ENCODE results near the gene LTBP2.

Gene LTBP2

DNA sequence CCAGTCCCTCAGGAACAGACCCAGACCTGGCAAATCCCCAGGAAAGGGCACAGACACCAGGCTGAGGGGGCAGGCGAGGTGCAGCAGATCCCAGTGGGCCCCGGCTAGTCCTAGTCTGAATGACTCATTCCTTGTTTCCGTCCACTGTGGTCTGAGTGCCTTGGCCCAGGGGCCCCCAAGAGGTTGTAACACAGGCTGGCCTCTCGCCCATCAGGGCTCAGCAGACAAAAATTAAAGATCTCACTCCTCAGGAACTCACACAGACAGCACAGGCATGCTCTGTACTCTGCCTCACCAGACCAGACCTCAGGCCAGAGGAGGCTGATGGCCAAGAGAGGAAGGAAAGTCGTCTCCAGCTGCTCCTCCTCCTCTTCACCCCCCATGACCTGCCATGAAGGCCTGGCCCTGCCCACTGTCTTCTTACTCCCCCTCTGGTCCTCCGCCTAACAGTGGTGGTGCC, 7.7 kb upstream of the LTBP2 start:
- peaks cover 73% of the 10 kb centered on the region for H3K4me1 ChIP-seq (ENCODE audit: control insufficient read depth, insufficient read depth, low read length)
- no peaks in the 10 kb centered on the region for H3K27me3 ChIP-seq (replicated peaks; ENCODE audit: control insufficient read depth, insufficient read depth, low read length)
- DNase-seq (ENCODE audit: low read depth) = peak; percentile 97

DNA sequence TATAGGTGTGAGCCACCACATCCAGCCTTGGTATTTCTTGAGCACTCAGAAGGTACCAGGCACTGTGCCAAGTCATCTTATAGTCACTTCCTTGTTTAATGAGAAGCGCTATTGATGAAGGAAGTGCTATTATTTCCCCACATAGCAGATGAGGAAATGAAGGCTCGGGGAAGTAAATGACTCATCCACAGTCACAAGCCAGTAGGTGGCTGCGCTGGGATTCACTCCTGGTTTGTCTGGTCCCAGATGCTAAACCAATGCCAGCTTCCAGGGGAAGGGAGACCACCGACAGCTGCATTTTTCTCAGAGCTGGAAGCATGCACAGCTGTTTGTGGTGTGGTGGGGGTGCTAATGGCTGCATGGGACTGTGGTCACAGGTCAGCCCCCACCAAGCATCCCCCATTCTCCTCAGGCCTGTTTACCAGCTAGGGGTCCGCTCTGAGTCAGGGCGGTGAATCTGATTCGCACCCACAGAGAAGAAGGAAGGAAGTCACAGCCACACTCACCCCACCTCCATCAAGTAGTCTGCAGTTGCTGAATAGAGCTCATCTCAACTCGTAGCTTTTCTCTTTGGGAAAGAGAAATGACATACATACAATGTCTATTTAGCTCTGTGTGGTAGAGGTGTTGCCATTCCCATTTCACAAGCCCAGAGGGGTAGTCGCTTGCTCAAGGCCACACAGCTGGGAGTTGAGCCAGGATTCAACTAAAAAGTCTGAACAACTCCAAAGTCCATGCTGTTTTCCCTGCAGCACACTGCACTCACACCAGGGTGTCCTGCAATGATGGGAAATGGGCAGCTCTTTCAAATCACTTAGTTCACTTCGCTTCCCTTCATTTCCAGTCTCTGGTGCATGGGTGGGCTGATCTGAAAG, 6.3 kb upstream of the LTBP2 start:
- no peaks in the 10 kb centered on the region for H3K36me3 ChIP-seq (ENCODE audit: control insufficient read depth, insufficient read depth, low read length, severe bottlenecking)
- no peaks in the 10 kb centered on the region for H3K27me3 ChIP-seq (replicated peaks; ENCODE audit: control insufficient read depth, insufficient read depth, low read length)
- DNase-seq (ENCODE audit: low read depth) = peak; percentile 72
- H3K4me3 ChIP-seq (ENCODE audit: low read length) = peak overlapping the region; percentile 41
- no peaks in the 10 kb centered on the region for H3K9me3 ChIP-seq (ENCODE audit: control insufficient read depth, low read length)
- peak overlapping the region; percentile 70 for H3K9ac ChIP-seq (ENCODE audit: low read length)
- peaks cover 74% of the 10 kb centered on the region for H3K4me1 ChIP-seq (ENCODE audit: control insufficient read depth, insufficient read depth, low read length)

More for the DNA sequence above, 7.7 kb upstream of the LTBP2 start:
- Histone ChIP-seq H3K36me3 (ENCODE audit: control insufficient read depth, insufficient read depth, low read length, severe bottlenecking) (no peaks in the 10 kb centered on the region), H3K9me3 (ENCODE audit: control insufficient read depth, low read length) (no peaks in the 10 kb centered on the region), H3K4me3 (ENCODE audit: low read length) (peak overlapping the region; percentile 12), H3K9ac (ENCODE audit: low read length) (peak overlapping the region; percentile 70)

DNA sequence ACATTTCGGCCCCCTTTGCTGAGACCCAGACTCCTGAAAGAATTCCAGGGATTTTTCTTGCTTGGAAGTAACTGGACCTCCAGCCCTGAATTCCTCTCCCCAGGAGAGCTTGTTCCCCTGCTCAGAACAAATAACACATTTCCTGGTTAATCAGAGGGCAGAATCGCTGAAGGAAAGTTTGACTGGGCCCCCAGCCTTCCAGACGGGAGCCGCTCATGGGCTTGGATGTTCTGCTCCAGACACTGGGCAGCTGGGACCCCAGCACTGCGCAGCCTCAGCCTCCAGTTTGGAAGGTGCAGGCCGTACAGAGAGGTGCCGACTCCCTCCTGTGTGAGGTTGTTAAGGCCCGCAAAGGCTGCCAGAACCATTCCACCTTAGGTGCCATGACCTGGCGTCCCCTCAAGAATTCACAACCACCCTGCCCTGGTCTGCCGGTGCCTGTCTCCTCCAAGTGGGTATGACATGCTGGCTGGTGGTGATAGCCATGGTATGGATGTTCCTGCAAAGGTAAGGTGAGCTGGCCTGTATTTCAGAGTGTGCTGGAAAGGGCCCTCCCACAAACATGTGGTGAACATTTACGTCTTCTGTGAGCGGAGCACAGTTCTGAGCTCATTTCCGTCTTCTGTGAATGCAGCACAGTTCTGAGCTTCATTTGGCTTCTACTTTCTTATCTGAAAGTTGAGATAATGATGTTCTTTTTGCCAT, 5.1 kb upstream of the LTBP2 start:
- H3K9ac ChIP-seq (ENCODE audit: low read length) = peak overlapping the region; percentile 65
- H3K4me3 ChIP-seq (ENCODE audit: low read length) = no peak overlapping the region
- no peaks in the 10 kb centered on the region for H3K36me3 ChIP-seq (ENCODE audit: control insufficient read depth, insufficient read depth, low read length, severe bottlenecking)
- peak; percentile 40 for DNase-seq (ENCODE audit: low read depth)
- H3K9me3 ChIP-seq (ENCODE audit: control insufficient read depth, low read length) = no peaks in the 10 kb centered on the region
- H3K4me1 ChIP-seq (ENCODE audit: control insufficient read depth, insufficient read depth, low read length) = peaks cover 74% of the 10 kb centered on the region
- no peaks in the 10 kb centered on the region for H3K27me3 ChIP-seq (replicated peaks; ENCODE audit: control insufficient read depth, insufficient read depth, low read length)

DNA sequence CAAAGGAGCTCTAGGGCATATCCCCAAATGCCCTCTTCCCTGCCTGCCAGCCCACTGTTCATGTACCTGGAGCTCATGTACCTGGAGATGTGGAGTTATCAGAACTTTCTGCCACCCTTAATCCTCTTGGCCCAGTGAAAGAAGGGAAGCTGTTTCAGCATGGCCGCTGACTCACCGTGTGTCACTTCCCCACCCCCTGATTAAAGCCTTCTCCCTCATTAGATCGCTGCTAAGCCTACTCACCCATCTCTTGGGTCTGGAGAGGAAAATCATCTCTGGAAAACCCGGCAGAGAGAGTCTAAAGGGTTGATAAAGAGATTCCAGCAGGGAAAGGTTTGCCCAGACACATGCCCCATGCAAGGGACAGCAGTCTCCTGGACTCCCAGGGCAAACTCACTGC, 4.5 kb upstream of the LTBP2 start:
- Histone ChIP-seq H3K27me3 (replicated peaks; ENCODE audit: control insufficient read depth, insufficient read depth, low read length) (no peaks in the 10 kb centered on the region), H3K9ac (ENCODE audit: low read length) (peak overlapping the region; percentile 65), H3K4me3 (ENCODE audit: low read length) (peak overlapping the region; percentile 44), H3K9me3 (ENCODE audit: control insufficient read depth, low read length) (no peaks in the 10 kb centered on the region), H3K4me1 (ENCODE audit: control insufficient read depth, insufficient read depth, low read length) (peaks cover 69% of the 10 kb centered on the region), H3K36me3 (ENCODE audit: control insufficient read depth, insufficient read depth, low read length, severe bottlenecking) (no peaks in the 10 kb centered on the region)
- DNase-seq (ENCODE audit: low read depth) = peak; percentile 77

DNA sequence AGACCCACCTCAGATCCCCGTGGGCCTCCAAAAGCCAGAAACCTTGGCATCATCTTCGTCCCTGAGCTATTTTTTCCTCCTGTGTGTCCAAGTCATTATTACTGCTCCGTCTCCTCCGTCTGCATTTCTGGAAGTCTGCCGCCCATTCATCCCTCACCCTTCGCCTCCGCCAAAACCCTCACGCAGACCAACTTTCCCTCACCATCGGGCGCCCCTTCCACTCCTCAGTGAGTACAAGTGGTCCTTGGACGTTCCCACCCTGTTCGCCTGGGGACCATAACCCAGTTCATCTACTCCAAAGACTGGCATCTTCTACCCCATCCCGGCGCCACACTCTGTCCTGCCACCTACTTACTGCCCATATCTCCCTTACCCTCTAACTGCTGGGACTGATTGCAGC, 3.7 kb upstream of the LTBP2 start:
- Histone ChIP-seq H3K9me3 (ENCODE audit: control insufficient read depth, low read length) (no peaks in the 10 kb centered on the region), H3K9ac (ENCODE audit: low read length) (no peak overlapping the region), H3K4me1 (ENCODE audit: control insufficient read depth, insufficient read depth, low read length) (peaks cover 61% of the 10 kb centered on the region), H3K36me3 (ENCODE audit: control insufficient read depth, insufficient read depth, low read length, severe bottlenecking) (no peaks in the 10 kb centered on the region), H3K27me3 (replicated peaks; ENCODE audit: control insufficient read depth, insufficient read depth, low read length) (no peaks in the 10 kb centered on the region), H3K4me3 (ENCODE audit: low read length) (no peak overlapping the region)
- DNase-seq (ENCODE audit: low read depth) = no peak

DNA sequence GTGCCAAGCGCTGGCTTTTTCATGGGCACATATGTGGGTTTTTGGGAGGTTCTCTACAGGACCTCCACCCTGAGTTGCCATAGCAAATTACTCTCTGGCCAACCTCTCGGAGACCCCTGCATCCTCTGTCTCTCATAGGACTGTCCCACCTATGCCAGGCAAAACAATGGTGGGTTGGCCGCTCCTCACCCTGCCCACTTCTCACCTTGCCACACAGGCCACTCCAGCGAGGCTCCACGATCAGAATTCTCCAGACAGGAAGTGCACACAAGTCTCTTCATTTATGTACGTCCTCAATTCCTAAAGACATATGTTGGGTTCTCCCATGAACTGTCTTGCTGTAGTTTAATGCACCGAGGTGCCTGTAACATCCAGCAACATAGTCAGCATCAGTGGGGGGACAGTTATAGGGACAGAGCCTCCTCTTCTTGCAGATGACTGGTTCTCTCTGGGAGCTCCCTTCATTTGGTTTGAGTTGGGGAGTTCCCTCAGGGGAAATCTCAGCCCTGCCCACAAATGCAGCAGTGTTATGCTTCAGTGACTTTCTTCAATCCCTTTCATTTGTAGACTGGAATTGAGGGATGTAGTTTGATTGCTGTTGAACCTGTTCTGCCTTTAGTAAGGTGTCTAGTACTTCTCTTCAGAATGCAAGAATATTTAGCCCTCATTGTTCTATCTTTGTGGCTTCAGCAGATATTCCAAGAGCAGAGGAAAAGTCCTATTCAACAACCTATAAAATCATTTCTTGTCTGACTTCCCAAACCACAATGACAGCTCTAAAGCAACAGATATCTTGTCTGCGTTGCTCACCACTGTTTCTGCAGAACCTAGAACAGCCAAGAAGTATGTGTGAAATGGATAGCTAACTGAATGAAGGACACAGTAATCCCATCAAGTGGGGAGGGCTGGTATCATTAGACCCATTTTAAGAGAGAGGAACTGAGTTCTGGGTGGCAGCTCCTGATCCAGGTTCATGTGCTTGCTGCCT, 2.8 kb upstream of the LTBP2 start:
- peaks cover 58% of the 10 kb centered on the region for H3K4me1 ChIP-seq (ENCODE audit: control insufficient read depth, insufficient read depth, low read length)
- DNase-seq (ENCODE audit: low read depth) = peak; percentile 52
- no peaks in the 10 kb centered on the region for H3K27me3 ChIP-seq (replicated peaks; ENCODE audit: control insufficient read depth, insufficient read depth, low read length)
- H3K36me3 ChIP-seq (ENCODE audit: control insufficient read depth, insufficient read depth, low read length, severe bottlenecking) = no peaks in the 10 kb centered on the region
- H3K9ac ChIP-seq (ENCODE audit: low read length) = no peak overlapping the region
- no peaks in the 10 kb centered on the region for H3K9me3 ChIP-seq (ENCODE audit: control insufficient read depth, low read length)
- no peak overlapping the region for H3K4me3 ChIP-seq (ENCODE audit: low read length)

DNA sequence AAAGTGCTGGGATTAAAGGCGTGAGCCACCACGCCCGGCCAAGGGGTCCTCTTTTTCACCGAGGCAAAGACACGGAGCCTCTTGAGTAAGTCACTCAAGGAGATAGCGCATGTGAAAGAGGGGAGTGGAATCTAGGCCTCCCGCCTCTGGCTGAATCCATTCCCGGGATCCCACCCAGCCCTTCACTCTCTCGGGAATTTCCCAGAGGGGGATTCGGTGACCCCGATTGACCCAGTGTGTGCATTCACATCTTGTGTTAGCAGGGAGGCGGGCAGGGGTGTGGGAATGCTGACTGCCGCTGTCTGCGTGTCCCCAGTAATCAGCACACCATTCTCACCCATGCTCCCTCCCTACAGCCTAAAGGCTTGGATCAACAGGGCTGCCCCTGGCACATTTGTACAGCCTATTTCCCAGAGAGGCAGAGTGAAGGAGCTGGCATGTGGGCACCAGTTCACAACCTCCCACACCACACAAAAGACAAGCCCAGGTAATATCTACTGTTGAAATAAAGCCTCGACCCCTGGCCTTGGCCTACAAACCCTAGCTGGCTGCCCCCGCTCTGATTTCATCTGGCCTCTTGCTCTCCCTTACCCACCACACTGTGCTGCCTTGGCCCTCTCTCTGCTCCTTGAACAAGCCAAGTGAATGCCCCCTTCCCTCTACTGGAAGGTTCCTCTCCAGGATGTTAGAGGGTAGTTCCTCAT, 1.3 kb upstream of the LTBP2 start:
- Histone ChIP-seq H3K27me3 (replicated peaks; ENCODE audit: control insufficient read depth, insufficient read depth, low read length) (no peaks in the 10 kb centered on the region), H3K36me3 (ENCODE audit: control insufficient read depth, insufficient read depth, low read length, severe bottlenecking) (no peaks in the 10 kb centered on the region), H3K4me3 (ENCODE audit: low read length) (no peak overlapping the region), H3K4me1 (ENCODE audit: control insufficient read depth, insufficient read depth, low read length) (peaks cover 51% of the 10 kb centered on the region), H3K9me3 (ENCODE audit: control insufficient read depth, low read length) (no peaks in the 10 kb centered on the region), H3K9ac (ENCODE audit: low read length) (peak overlapping the region; percentile 4)
- DNase-seq (ENCODE audit: low read depth) = no peak

DNA sequence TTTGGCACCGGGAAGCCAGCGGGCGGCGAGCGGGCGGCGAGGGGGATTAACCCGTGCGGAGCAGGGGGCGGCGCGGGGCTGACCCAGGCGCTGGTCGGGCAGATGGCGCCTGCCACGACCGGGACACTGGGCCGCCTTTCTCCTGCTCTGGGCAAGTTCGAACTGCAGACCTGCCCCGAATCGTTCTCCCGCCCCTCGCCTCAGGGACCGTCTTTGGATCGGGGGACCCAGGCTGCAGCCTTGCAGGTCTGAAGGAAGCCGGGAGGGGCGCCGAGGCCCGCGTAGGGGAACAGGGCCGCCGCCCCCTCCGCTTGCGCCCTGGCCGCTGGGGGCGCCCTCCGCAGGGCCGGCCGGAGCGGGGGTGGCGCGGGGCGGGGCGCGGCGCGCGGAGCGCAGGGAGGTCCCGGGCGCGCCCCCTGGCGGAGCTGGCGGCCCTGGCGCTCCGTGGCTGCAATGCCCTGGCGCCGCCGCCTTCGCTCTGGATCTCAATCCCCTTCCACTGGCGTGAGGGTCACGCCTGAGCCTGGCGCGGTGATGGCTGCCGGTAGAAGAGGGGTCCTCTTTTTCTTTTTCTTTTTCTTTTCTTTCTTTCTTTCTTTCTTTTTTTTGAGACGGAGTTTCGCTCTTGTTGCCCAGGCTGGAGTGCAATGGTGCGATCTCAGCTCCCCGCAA, 449 bp upstream of the LTBP2 start:
- DNase-seq (ENCODE audit: low read depth) = peak; percentile 94
- peak overlapping the region; percentile 83 for H3K4me3 ChIP-seq (ENCODE audit: low read length)
- no peaks in the 10 kb centered on the region for H3K27me3 ChIP-seq (replicated peaks; ENCODE audit: control insufficient read depth, insufficient read depth, low read length)
- H3K36me3 ChIP-seq (ENCODE audit: control insufficient read depth, insufficient read depth, low read length, severe bottlenecking) = no peaks in the 10 kb centered on the region
- H3K4me1 ChIP-seq (ENCODE audit: control insufficient read depth, insufficient read depth, low read length) = peaks cover 44% of the 10 kb centered on the region
- H3K9me3 ChIP-seq (ENCODE audit: control insufficient read depth, low read length) = no peaks in the 10 kb centered on the region
- peak overlapping the region; percentile 85 for H3K9ac ChIP-seq (ENCODE audit: low read length)

DNA sequence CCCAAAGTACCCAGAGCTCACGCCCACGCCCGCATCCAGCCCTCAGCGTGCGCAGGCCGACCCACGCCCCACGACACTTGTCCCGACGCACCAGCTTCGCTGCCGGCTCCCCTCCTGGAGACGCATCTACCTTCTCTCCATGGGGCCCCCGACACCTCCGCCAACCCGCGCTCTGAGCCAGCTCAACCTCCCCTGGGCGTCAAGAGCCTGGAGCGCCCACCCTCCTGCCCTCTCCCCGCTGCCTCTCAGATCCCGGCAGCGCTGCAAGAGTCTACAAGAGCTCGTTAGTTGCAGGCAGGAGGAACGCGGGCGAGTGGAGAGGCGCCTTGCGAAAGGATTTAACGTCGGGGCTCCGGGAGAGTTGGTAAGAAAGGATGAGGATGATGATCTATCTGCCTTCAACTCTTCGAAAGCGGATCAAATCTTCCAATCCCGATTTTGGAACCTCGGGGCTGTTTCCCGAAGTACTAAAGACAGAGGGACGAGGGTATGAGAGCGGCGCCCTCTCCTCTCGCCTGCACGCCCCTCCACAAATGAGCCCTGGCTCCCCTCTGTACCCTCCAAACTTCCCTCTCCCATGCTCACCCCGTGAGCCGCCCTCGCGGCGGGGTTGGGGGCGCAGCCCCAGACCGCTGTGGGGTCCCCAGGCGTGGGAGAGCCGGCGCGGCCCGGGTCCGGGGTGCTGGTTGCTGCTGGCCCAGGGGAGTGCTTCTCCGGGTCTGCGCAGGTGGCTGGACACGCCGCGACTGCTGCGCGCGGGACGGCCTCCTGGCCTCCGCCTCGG, 979 bp downstream of the LTBP2 start:
- H3K9me3 ChIP-seq (ENCODE audit: control insufficient read depth, low read length) = no peaks in the 10 kb centered on the region
- DNase-seq (ENCODE audit: low read depth) = peak; percentile 82
- H3K4me3 ChIP-seq (ENCODE audit: low read length) = peak overlapping the region; percentile 83
- no peaks in the 10 kb centered on the region for H3K27me3 ChIP-seq (replicated peaks; ENCODE audit: control insufficient read depth, insufficient read depth, low read length)
- peak overlapping the region; percentile 85 for H3K9ac ChIP-seq (ENCODE audit: low read length)
- H3K4me1 ChIP-seq (ENCODE audit: control insufficient read depth, insufficient read depth, low read length) = peaks cover 44% of the 10 kb centered on the region
- H3K36me3 ChIP-seq (ENCODE audit: control insufficient read depth, insufficient read depth, low read length, severe bottlenecking) = no peaks in the 10 kb centered on the region
